ENCODE data around the gene SLC26A11. TPM values are rescaled to one million over a fixed set of nuclear protein-coding genes. Genes with fewer than 3 reads are reported as not detected.
A peak's percentile ranks its signal among the peaks of the same experiment; 100 is the strongest.

Gene SLC26A11
- total and polyA plus RNA-seq, 2 of the 13 experiments (the other 11 are each of a cell fraction or from before 2014, with no cell fraction given), result 8.7 to 13.2 TPM

GRCh38 chr17:80212962-80213642 is 7.1 kb upstream of the SLC26A11 start (continued):
- TF ChIP-seq SAP130 (CRISPR knock-in tag; IDR thresholded peaks at IDR 0.05; ENCODE audit: low read depth) (no peak), SMAD1 (CRISPR knock-in tag; IDR thresholded peaks at IDR 0.05; ENCODE audit: borderline replicate concordance, low read depth) (no peak), KDM5A (IDR thresholded peaks at IDR 0.05; ENCODE audit: borderline replicate concordance, low read length) (no peak), SMAD3 (CRISPR knock-in tag; IDR thresholded peaks at IDR 0.05) (no peak)

- FAIRE-seq, result no peak
- peaks cover 6% of the 10 kb centered on the region for H3K4me1 ChIP-seq (ENCODE audit: insufficient read depth, low read length)
- H3K9ac ChIP-seq (ENCODE audit: insufficient read depth, low read depth, low read length), result no peak overlapping the region
- no peak for ATAC-seq
- in situ Hi-C loops (cut with HindIII; ENCODE audit: extremely low pct_ligation_motif_present, low pct_unique_long_range_greater_than_20kb), result no loop called here
- POLR2A ChIA-PET, result no interaction called here
- no peak overlapping the region for H2AFZ ChIP-seq (ENCODE audit: low read length)
- no peaks in the 10 kb centered on the region for H4K20me1 ChIP-seq (ENCODE audit: insufficient read depth, low read length)
- DNase-seq (ENCODE audit: low spot score), result no peak
- H3K36me3 ChIP-seq (replicated peaks in 1 of 2; ENCODE audit: control insufficient read depth in 1 of 2, insufficient read depth in 2 of 2, low read length in 2 of 2), result peaks cover 22 to 48% of the 10 kb centered on the region in 2 experiments
- no peaks in the 10 kb centered on the region for H3K9me3 ChIP-seq (ENCODE audit: low read length)
- no peaks in the 10 kb centered on the region for H3K79me2 ChIP-seq (ENCODE audit: insufficient read depth, low read length)
- no peaks in the 10 kb centered on the region for H3K27me3 ChIP-seq (ENCODE audit: control insufficient read depth in 1 of 2, insufficient read depth in 2 of 2, low read length in 2 of 2)
- CTCF ChIA-PET (ENCODE audit: low intra/inter-chr PET ratio, low total read pairs), result no interaction called here
- WGBS (ENCODE audit: low lambda C conversion rate), result 100% methylated on average over 3 of the region's 17 CpGs
- TF ChIP-seq, protein P1, sequence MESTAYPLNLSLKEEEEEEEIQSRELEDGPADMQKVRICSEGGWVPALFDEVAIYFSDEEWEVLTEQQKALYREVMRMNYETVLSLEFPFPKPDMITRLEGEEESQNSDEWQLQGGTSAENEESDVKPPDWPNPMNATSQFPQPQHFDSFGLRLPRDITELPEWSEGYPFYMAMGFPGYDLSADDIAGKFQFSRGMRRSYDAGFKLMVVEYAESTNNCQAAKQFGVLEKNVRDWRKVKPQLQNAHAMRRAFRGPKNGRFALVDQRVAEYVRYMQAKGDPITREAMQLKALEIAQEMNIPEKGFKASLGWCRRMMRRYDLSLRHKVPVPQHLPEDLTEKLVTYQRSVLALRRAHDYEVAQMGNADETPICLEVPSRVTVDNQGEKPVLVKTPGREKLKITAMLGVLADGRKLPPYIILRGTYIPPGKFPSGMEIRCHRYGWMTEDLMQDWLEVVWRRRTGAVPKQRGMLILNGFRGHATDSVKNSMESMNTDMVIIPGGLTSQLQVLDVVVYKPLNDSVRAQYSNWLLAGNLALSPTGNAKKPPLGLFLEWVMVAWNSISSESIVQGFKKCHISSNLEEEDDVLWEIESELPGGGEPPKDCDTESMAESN (CRISPR knock-in tag; conservative IDR thresholded peaks at IDR 0.05), result no peak
- TF ChIP-seq ZNF646 (CRISPR knock-in tag; IDR thresholded peaks at IDR 0.05) (no peak), HHEX (CRISPR knock-in tag; IDR thresholded peaks at IDR 0.05) (no peak), RBFOX2 (IDR thresholded peaks at IDR 0.05; ENCODE audit: low read depth, low read length) (0 out of 2 replicates have a peak, but pooled peaks have one; percentile 38)
- H3K4me2 ChIP-seq (ENCODE audit: low read depth, low read length), result no peak overlapping the region
- BruUV-seq (replicated peaks), result no TSS peak
- H3K4me3 ChIP-seq (replicated peaks in 1 of 3; ENCODE audit: insufficient read depth in 1 of 3, low read depth in 2 of 3, low read length in 3 of 3), result no peak overlapping the region
- H3K27ac ChIP-seq (ENCODE audit: extremely low read length, insufficient read depth, low read length), result no peak overlapping the region
- intact Hi-C loops (cut with micrococcal nuclease; ENCODE audit: unreplicated experiment), result no loop called here
Observed at GRCh38 chr17:80213643-80213975, 6.6 kb upstream of the SLC26A11 start.

Measured in HepG2 (cell line).